HG02610 (cell line): ENCODE data around the gene ADGRE3.
"Not testable (repeated sequence)": the region's sequence is repeated elsewhere in the genome, so short reads cannot be mapped to it uniquely, and the experiment has no call there.

Experiments used
- ATAC-seq: cut with Tn5 transposase; IDR thresholded peaks from one replicate; pipeline ENCODE4 v1.9.1; 2021; ENCODE audit warnings: mild to moderate bottlenecking, moderate library complexity; ENCODE audit not compliant: unreplicated experiment

ADGRE3 gene

GRCh38 chr19:14672188-14672872 lies 2.3 kb downstream of the ADGRE3 start:
- no peak for ATAC-seq

DNA sequence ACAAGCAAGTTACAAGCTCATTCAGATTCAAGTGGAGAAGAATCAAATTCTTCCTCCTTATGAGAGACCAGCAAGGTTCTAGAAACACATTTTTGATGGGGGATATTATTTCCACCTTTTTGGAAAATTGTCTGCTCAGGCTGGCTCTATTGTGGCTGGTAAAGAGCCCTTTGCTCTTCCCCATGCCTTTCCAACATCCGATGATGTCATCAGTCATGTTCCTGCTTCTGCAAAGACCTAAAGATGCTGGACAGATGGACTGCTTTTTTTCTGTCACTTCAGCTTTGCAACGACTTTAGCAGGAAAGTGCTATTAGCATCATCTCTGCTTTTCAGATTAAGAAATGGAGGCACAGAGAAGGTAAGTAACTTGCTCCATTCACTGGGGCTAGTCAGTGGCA lies 4.2 kb downstream of the ADGRE3 start:
- no peak for ATAC-seq

GRCh38 chr19:14669940-14670339 lies 4.7 kb downstream of the ADGRE3 start:
- no peak for ATAC-seq

- ATAC-seq, result no peak
These were observed 13.2 kb downstream of the ADGRE3 start for GRCh38 chr19:14661372-14661924.

DNA sequence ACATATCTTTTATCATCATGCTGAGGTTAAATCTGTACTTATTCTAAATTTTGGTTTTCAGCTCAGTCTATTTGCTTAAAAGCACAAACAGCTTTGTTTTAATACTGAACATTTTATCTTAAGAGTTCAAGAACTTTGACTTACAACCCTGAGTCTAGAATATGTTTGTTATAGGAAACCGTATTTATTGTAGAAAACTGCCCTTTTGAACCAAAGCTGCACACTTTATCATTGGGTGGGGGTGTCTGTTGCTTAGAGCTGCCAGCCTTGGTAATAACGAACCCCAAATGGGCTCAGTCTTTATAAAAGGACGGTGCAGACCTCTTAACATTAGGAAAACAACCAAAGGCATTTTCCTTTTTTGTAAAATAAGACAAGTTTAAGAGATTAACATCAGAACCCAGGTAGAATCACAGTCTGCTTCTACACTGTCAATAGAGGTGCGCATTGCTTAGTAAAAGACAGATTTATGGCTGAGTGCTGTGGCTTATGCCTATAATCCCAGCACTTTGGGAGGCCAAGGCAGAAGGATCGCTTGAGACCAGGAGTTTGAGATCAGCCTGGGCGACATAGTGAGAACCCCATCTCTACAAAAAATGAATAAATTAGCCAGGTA lies 14.7 kb downstream of the ADGRE3 start:
- ATAC-seq, result no peak

- ATAC-seq, result no peak
These were observed 18.9 kb downstream of the ADGRE3 start for GRCh38 chr19:14655726-14656125.

DNA sequence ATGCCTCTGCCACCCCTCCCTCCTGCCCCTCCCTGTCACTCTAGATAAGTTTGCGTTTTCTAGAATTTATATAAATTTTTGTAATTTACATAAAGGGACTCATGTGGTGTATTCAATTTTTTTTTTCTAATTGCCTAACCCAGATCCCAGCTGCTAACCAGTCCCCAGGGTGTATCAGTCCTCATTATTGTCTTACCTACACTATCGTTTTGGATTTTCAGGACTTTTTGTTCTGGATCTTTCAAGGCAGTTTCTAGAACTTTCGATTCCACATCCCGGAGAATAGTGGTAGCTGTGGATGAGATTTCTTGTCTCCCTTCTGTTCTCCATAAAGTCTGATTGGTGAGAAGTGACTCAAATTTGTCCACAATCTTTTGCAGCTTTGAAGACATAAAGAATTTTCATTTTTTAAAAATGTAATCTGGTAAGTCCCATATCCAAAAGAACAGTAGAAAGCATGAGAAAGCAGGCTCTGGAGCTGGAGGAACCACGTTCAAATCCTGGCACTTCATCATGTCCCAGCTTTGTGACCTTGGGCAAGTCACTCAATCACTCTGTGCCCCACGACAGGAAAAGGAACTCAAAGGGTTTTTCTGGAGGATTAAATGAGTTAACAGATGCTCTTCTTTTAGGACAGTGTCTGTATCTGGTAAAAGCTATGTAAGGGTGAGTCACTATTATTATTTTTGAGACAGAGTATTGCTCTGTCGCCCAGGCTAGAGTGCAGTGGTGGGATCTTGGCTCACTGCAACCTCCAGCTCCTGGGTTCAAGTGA lies 19.7 kb downstream of the ADGRE3 start:
- no peak for ATAC-seq

DNA sequence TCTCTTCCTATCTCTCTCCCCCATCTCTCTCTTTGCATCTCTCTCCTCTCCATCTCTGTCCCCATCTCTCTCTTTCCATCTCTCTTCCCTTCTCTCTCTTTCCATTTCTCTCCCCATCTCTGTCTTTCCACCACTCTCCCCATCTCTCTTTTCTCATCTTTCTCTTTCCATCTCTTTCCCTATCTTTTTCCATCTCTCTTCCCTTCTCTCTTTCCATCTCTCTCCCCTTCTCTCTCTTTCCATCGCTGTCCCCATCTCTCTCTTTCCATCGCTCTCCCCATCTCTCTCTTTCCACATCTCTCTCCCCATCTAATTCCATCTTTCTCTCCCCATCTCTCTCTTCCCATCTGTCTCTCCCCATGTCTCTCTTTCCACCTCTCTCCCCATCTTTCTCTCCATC lies 24.5 kb downstream of the ADGRE3 start:
- no peak for ATAC-seq

DNA sequence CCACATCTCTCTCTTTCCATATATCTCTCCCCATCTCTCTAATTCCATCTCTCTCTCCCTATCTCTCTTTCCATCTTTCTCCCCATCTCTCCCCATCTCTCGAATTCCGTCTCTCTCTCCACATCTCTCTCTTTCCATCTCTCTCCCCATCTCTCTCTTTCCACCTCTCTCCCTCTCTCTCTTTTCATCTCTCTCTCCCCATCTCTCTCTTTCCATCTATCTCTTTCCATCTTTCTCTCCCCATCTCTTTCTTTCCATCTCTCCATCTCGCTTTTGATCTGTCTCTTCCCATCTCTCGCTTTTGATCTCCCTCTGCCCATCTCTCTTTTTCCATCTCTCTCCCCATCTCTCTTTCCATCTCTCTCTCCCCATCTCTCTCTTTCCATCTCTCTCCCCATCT lies 25.6 kb downstream of the ADGRE3 start:
- no peak for ATAC-seq

DNA sequence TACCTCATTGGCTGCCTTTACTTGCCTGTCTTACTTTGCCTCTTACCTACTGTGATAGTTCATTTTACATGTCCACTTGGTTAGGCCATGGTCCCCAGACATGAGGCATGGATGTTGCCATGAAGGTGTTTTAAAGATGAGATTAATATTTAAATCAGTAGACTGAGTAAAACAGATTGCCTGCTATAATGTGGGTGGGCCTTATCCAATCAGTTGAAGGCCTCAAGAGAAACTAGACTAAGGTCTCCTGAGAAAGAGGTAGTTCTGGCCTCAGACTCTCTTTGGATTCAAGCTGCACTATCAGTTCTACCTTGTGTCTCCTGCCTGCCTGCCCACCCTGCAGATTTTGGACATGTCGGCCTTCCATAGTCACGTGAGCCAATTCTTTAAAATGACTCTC lies 26.1 kb downstream of the ADGRE3 start:
- ATAC-seq, result no peak

DNA sequence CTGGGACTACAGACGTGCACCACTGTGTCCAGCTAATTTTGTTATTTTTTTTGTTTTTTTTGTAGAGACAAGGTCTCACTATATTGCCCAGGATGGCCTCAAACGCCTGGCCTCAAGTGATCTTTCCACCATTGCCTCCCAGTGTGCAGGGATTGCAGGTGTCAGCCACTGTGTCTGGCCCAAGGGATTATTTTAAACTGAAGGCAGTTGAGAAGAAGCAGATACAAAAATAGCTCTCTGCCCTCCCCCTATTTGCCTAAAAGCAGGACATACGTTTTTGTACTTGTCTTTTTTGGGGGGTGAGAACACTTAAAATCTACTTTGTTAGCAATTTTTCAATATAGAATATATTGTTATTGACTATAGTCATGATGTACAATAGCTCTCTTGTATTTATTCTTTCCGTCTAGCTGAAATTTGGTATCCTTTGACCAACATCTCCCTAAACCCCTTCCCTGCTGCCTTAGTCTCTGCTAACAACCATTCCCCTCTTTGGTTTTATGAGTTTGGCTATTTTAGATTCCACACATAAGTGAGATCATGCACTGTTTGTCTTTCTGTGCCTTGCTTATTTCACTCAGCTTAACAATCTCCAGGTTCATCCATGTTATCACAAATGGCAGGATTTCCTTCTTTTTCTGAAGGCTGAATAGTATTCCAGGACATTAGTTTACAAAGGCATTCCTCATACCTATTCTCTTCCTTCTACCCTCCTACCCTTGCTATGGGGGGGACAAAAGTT lies 34.9 kb downstream of the ADGRE3 start:
- ATAC-seq, result no peak

GRCh38 chr19:14632286-14632685 lies 42.4 kb downstream of the ADGRE3 start:
- no peak for ATAC-seq

DNA sequence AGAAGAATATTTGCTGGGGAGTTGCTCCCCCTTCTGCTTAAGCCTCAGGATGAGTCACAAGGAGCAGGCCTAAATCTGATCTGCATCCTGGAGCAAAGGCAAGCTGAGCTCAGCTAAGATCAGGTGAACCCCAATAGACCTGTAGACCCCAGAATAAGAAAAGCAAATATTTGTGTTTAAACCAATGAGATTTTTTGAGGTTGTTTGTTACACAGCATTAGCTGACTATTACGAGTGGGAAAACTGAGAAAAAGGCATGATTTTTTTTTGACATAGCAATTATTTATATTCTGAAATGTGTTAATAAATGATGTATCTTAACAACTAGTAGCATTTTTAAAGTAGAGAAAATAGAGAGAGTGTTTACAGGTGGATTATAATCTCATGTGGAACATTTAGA lies 45.1 kb downstream of the ADGRE3 start:
- no peak for ATAC-seq

DNA sequence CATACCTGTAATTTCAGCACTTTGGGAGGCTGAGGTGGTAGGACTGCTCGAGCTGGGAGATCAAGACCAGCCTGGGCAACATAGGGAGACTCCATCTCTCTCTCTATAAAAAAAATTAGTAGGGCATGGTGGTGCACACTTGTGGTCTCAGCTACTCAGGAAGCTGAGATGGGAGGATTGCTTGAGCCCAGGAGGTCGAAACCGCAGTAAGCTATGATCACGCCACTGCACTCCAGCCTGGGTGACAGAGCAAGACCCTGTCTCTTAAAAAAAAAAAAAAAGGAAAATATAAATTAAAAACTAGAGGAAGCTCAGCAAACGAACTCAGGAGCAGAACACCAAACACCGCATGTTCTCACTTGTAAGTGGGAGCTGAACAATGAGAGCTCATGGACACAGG lies 50.2 kb downstream of the ADGRE3 start:
- not testable (repeated sequence) for ATAC-seq

- ATAC-seq, result no peak
These were observed 55.2 kb downstream of the ADGRE3 start for GRCh38 chr19:14619404-14619803.

- ATAC-seq, result no peak
These were observed 58.2 kb downstream of the ADGRE3 start for GRCh38 chr19:14616407-14616806.

DNA sequence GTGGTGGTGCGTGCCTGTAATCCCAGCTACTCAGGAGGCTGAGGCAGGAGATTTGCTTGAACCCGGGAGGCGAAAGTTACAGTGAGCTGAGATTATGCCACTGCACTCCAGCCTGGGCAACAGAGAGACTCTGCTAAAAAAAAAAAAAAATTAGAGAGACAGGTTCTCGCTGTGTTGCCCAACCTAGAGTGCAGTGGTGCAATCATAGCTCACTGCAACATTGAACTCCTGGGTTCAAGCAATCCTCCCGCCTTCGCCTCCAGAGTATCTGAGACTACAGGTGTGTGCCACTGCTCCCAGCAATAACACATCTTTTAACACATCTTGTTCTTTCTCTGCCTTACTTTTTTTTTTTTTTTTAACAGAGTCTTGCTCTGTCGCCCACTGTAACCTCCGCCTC lies 59.0 kb downstream of the ADGRE3 start:
- ATAC-seq, result no peak

DNA sequence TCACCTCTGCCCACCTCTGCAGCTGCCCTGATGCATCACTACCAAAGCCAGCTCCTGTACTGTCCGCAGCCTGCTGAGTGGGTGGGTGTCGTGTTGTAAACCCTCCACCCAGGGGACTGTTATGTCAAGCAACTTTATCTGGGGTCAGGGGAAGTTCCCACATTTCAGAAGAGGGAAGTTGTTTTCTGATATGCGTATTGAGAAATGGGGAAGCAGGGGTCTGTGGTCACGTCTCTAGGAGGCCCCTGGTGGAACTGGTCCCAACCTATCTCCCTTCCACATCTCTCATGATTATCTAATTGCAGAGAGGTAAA lies 60.6 kb downstream of the ADGRE3 start:
- peak; percentile 63 for ATAC-seq

DNA sequence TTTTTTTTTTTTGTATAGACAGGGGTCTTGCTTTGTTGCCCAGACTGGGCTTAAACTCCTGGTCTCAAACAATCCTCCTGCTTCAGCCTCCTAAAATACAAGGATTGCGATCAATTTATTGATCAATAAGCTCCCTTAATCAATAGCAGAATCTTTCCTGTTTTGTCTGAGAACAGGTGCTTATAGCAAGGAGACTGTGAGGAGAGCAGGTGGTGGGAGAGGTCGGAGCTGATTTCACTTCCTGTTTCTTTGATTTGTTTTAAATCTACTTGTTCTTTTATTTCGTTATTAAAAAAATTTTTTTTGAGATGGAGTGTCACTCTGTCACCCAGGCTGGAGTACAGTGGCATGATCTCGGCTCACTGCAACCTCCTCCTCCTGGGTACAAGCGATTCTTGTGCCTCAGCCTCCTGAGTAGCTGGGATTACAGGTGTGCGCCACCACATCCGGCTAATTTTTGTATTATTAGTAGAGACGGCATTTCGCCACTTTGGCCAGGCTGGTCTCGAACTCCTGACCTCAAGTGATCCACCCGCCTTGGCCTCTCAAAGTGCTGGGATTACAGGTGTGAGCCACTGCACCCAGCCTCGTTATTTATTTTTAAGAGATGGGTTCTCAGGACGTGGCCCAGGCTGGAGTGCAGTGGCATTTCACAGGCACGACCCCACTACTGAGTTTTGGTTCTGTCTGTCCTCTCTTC lies 61.1 kb downstream of the ADGRE3 start:
- ATAC-seq, result not testable (repeated sequence)

GRCh38 chr19:14612657-14613056 lies 62.0 kb downstream of the ADGRE3 start:
- no peak for ATAC-seq

- not testable (repeated sequence) for ATAC-seq
These were observed 62.4 kb downstream of the ADGRE3 start for GRCh38 chr19:14612242-14612641.
